GM03348 (cell line): Measurements from ENCODE around the gene SYT7.

ENCODE experiments used
- DNase-seq: peaks from one replicate; pipeline ENCODE4 v3.0.0; 2012; ENCODE audit warnings: low spot score

Gene SYT7

DNA sequence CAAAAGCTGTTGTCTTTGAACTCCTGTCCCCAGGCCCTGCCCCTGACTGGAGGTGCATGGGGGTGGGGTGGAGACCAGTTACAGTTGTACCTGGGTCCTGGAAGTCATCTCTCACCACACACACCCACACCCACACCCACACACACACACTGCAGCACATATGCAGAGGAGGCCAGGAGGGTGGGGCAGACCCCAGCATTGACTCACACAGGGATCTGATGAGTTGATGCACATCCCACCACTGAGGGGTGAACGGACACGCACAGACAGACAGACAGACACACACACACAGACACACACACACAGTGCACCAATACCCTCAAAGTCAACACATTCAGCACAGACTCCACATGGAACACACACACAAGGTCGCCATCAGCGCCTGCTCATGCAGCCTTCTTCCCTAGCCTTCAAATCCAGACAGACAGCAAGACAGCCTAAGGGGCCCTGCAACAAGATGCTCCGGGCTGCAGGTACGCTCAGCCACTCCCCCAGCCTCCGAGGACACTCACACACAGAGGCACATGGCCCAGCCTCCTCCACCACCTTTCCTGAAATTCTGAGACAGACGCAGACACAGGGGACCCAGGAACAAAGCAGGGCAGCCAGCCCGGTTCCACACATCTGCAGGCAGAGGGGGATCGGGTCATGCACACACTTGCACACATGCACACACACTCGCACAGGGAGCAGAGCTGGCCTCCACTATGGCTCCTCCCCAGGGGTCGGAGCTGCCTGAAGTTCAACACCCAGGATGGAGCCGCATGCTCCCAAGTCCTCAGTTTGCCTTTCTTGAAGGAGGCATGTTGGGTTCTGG lies 26.5 kb downstream of the SYT7 start:
- no peak for DNase-seq

DNA sequence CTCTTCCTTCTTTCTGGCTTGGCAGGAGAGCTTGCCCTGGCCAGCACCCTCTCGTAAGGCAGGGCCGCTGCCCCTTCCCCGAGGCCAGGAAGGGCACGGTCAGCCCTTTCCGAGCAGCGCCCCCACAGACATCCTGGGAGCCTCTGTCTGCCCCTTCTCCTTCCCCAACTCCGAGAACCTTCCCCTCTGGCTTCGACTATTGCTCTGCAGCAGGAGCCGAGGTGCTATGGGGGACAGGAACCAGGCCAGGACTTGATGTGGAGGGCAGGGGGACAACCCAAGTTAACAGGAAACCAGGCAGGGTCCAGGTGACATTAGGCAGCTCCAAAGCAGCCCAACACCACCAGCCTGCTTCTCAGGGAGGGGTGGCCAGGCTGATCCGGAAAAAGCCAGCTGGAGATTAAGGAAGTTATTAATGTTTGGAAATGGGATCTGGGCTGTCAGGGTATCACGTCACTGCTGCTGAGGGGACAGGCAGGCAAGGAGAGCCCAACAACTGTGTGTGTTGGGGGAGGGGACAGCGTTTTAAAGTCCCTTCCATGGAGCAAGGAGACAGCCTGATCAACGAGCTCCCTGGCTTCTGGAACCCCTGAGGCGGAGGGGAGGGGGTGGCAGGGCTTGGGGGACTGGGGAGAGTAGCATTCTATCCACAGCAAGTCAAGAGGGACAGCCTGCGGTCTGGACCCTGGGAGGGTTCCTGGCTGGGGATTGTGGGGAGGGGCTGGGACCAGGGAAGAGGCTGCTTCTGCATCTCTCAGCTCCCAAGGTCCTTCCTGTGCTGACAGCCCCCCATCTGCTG lies 27.3 kb downstream of the SYT7 start:
- DNase-seq: no peak

DNA sequence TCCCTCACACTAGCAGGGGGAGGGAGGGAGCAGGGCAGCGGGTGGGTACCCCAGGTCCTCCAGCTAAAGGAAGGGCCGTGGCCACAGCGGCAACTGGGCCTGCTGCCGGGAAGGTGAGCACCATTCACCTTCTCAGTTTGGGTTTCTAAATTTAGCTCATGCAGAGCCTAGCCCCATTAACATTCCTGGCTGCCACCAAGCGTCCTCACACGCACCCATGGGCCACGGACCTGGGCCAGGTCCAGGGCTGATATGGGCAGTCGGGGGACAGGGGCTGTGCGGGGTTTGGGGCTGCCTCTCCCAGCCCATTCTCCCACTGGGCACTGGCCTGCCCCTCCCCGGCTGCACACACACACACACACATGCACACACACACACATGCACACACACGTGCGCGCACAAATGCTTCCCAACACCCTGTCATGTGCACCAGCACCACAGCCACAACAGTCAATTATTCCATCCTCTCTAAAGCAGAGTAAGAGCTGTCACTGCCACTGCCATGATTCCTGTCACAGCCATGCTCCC lies 28.7 kb downstream of the SYT7 start:
- no peak for DNase-seq

GRCh38 chr11:61551634-61552033 lies 29.2 kb downstream of the SYT7 start:
- DNase-seq: peak; percentile 31

DNA sequence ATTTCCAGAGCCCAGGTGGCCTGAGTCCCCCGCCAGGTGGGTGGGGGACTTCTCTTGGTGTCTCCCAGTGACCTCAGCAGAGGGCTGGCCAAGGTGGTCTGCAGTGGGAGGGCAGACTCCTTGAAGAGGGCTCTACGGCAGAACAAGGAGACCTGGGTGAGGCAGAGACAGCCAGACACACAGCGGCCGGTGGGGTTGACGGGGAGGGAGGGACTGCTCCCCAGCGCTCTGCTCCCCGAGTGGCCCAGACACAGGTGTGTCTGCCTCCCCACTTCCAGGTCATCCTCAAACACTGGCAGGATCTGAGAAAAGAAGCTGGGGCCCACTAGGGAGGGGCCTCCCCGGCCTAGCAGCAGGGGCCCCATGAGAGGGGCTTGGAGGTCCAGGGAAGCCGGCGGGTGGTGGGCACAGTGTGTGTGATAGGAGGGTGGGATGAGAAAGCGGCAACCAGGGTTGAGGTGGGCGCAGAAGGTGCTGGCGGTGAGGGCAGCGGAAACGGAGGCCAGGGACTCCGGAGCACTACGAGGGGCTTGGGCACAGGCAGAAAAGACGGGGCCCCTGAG lies 30.1 kb downstream of the SYT7 start:
- no peak for DNase-seq

GRCh38 chr11:61549662-61550568 lies 31.0 kb downstream of the SYT7 start:
- no peak for DNase-seq

DNA sequence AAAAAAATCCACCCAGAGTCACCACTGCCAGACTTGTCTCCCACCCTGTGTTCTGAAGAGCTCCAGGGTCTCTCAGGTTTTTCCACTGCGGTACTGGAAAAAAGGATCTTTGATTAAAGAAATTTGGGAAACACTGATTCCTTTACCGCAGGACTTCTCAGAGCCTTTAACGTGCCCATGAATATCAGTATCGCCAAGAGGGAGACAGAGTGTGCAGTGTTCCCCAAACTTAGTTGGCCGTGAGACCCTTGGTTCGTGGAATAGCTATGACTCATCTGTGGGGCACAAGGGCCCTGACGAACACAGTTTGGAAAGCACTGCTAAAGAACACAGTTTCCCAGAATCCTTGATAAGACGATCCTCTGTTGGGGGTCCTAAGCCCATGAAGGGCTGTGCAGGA lies 31.7 kb downstream of the SYT7 start:
- no peak for DNase-seq

DNA sequence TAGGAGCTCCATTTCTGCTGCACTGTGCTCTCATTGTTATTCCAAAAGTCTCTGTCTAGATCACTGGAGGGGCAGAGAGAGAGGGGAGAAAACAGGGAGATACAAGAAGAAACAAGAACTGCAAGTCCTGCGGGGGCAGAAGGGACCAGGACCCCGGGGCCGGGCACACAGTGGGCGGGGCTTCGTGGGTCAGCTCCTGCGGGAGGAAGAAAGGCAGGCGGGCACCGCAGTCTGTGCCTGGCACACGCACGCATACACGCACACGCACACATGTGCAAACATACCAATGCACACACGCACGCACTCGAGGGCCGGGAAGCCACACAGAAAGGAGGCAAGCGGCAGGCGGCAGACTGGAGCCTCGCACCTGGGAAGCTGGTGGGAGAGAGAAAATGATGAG lies 33.6 kb downstream of the SYT7 start:
- no peak for DNase-seq

DNA sequence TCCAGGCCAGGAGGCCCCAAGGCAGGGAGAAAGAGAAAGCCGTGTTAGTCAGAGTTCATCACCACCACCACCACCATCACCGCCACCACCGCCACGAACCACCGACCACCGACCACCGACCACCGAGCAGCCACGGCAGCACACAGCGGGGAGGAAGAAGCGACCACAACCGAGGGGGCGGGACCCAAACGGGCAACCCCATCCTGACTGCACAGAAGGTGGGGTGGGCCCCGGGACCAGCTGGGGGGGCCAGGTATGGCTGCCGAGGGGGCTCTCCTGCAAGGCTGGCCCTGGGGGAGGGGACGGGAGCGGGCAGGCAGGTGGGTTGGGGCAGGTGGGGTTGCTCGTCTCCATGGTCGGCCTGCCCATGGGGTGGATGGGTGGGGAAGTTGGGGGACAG lies 34.2 kb downstream of the SYT7 start:
- DNase-seq: no peak

DNA sequence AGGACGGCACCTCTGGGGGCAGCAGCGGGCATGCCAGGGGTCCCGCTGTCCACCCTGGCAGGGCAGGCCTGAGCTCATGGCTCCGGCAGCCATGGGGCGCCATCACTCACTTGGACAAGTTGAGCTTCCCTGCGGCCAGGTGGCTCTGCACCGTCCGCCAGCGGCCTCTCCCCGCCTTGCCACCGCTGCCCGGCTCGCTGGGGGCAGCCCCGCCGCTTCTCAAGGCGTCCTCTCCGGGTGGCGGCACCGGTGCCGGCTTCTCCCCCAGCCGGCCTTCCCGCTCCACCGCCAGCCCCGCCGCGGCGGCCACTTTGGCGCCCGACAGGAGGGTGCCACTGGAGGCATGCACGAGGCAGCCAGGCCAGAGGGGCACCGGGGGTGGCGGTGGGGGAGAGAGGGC lies 35.0 kb downstream of the SYT7 start:
- no peak for DNase-seq

DNA sequence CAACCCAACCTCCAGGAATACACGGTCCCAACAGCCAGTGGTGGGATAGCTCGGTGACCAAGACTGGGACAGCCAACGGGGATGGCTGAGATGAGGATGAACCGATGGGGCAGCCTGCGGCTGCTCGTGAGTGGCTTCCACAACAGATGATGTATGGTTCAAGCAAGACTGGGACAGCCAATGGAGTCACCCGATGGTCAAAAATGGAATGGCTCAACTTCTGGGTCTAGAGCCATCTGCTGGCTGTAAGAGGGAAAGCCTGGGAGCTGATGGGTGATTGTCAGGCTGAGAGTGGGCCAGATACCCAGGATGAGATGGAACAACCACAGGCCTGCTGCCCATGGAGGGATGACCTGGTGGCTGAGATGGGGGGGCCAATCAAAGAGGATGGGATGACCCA lies 35.5 kb downstream of the SYT7 start:
- peak; percentile 45 for DNase-seq

GRCh38 chr11:61544466-61544865 lies 36.4 kb downstream of the SYT7 start:
- DNase-seq: no peak

GRCh38 chr11:61543606-61544306 lies 37.1 kb downstream of the SYT7 start:
- no peak for DNase-seq

- no peak for DNase-seq
These were observed 38.2 kb downstream of the SYT7 start for GRCh38 chr11:61542705-61543104.

GRCh38 chr11:61542024-61542461 lies 38.8 kb downstream of the SYT7 start:
- no peak for DNase-seq

DNA sequence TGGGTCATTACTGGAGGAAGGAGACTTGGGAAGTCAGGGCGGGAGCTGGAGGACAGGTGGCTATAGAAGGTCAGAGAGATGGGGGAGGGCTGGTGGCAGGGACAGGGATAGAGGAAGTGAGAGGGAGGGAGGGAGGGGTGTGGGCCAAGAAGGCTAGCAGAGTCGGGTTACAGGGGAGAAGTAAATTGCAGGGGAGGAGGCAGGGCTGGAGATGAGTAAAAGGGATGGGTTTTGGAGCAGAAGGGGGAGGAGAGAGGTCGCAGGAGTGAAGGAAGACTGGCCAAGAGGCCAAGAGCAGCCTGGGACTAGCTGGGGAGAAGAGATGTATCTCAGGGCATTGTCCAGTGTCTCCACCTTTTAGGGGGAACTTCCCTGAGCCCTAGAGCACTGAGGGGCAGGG lies 39.3 kb downstream of the SYT7 start:
- peak; percentile 77 for DNase-seq

DNA sequence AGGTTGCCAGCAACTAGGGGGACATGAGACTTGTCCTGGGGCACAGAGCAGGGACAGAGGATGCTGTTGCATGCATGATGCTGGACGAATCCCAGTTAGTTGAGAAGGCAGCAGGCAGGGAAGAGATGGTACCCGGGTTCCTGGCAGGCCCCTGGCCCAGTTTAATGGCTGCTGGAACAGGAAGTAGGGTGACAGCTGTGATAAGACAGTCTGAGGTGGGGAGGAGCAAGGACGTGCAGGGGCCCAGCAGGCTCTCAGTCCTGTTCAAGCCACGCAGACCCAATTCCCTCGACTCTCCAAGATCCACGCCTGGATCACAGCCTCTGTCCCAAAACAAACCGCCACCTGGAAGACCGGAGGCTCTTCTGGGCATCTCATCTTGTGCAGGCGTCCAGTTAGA lies 40.3 kb downstream of the SYT7 start:
- no peak for DNase-seq

GRCh38 chr11:61539831-61540357 lies 41.0 kb downstream of the SYT7 start:
- DNase-seq: no peak

DNA sequence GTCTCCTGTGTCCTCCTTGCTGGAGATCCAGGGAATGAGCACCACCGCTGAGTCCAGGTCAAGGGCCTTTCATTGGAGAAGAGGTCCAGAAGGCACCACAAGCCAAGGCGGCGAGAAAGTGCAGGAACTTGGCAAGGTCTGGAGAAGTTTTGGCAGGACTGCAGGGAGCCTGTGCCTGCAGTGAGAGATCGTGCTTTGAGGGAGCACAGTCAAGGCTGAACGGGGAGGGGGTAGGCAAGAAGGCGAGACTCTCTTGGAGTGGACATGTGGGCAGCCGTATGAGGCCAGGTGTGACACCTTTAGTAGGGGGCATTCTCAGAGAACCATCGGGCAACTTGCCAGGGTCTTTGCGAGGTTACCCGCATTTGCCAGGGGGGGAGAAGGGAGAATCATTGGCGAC lies 41.9 kb downstream of the SYT7 start:
- DNase-seq: no peak

GRCh38 chr11:61538636-61538961 lies 42.3 kb downstream of the SYT7 start:
- DNase-seq: no peak

DNA sequence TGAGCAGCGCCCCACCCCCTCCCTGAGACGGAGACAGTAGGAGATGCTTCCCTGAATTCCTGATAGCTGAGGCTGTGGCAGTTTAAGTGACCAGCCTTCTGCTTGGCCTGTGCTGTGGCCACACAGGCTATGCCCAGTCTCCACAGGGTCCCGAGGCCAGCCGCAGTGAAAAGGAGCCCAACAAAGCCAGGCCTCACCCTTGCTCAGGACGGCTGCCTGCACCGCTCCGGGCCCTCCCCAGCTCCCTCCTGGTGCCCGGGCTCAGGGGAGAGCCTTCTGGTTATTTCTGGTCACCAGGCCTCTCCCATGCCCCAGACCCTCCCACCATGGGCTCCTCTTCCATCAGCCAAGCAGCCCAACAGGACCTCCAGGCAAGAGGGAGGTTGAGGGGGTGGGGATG lies 43.5 kb downstream of the SYT7 start:
- DNase-seq: no peak
